A549 treated with CpdA at 1 μM for 4 hours (cell line): Measurements from ENCODE around the gene IRX4. TPM values are rescaled to one million over a fixed set of nuclear protein-coding genes. Genes with fewer than 3 reads are reported as not detected.

Experiments used
- total RNA-seq: library from RNA; stranded (reverse); fragments of 200-300 nt; extraction: Qiagen RNA extraction; gene quantifications from 5 replicates; pipeline ENCODE4 v1.2.3, GENCODE V29; 2022; ENCODE audit warnings: low read depth

Gene IRX4
- total RNA-seq: 0.15 to 0.29 TPM (median 0.26 TPM) in 5 replicates

DNA sequence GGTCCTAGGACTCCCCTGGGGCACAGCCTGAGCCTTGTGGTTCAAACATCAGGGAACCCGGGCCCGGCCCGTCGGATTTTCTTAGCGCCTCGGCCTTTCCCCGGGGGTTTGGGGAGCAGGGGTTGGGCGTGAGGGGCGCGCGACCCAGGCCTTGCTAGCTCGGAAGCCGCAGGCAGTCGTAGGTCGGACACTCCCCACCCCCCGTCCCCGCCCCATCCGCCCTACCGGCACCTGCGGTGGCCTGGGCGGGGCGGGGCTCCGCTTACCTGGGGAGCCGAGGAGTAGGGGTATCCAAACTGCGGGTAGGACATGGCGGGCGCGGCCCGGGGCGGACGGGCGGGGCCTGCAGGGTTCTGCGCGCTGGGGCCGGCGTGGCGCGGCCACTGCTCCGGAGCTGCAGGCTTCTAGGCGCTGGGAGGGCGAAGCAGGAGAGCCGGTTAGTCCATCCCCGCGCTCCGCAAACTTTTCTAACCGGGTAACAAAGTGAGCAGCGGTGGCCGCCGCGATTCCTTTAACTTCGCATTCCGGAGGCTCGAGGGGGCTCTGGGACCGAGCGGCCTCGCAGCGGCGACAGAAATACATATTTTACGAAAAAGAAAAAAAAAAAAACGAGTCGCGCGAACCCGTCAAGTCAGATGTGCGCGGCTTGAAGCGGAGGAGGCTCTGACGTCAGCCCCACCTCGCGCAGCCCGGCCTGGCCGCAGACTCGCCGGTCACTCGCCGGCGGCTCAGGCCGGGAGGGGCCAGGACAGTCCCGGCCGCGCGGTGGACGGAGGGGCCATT, at the start of gene IRX4:
Gene IRX4 (minus strand): TSS at position 589 of the 783 bp plus-strand sequence. CDS start 278 bp downstream, at position 311.

Other genes starting within 250 kb of the IRX4 start
- gene MRPL36, start 83.1 kb downstream of the IRX4 start, total RNA-seq: 87.3 to 122 TPM (median 117 TPM) in 5 replicates
- 105 to 129 TPM (median 119 TPM) in 5 replicates for gene NDUFS6, start 81.5 kb downstream of the IRX4 start, total RNA-seq